ENCODE measurements around the gene SNAP91.

- TF ChIP-seq CTCF (IDR thresholded peaks at IDR 0.05): no peak
- no peak for TF ChIP-seq POLR2A (IDR thresholded peaks at IDR 0.05)
Measured at GRCh38 chr6:83702749-83703148, 6.2 kb downstream of the SNAP91 start.

All from right lobe of liver (tissue), 4 donors.